Activated gamma-delta T cell treated with anti-CD3 and anti-CD28 coated beads, Interleukin-2, amount 50 U/mL, for 16 hours (primary cell): ENCODE measurements around the gene SUSD5.
"Not testable (repeated sequence)": the region's sequence is repeated elsewhere in the genome, so short reads cannot be mapped to it uniquely, and the experiment has no call there.

ENCODE experiments used
- DNase-seq: peaks from one replicate; pipeline ENCODE4 v3.0.0-alpha.2; 2020; ENCODE audit warnings: low read depth

SUSD5 gene

DNA sequence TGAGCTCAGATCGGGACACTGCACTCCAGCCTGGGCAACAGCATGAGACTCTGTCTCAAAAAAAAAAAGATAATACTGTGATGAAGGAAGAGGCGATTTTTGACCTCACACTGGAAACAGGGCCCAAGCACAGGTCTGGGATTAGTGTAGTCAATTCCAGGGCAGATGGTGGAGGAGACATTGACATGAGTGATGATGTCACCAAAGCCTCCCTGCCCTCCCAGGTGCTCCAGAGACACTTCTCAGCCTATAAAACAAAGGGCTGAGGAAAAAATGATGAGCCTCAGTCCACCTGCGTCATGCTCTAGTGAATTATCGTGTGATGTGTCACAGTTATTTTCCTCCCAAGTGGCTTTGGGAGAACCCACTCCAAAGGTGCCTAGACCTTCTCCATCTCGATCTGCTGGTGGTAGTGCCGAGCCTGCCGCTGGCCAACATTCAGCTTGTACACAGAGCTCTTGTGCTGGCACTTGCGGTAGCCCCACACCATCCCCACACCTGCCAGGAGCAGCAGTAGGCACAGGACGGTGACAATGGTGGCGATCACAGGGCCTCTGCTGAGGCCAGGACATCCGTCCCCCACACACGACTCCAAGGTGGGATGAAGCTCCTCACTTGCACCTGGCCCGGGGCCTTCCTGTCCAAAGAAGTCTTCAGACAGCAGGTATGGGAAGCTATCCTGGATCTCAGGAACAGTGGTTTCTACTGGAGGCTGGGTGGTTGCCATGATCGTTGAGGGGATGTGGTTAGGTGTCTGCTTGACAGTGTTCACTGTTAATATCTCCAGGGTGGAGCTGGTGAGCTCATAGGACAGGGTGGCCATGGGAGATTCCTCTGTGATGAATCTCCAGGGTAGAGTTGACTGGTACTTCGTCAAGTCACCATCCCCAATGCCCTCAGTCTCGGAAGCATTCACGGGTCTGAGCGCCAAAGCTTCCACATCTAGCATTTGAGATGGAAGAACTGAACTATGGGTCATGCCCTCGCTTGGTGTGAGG lies 65.9 kb downstream of the SUSD5 start:
- no peak for DNase-seq

DNA sequence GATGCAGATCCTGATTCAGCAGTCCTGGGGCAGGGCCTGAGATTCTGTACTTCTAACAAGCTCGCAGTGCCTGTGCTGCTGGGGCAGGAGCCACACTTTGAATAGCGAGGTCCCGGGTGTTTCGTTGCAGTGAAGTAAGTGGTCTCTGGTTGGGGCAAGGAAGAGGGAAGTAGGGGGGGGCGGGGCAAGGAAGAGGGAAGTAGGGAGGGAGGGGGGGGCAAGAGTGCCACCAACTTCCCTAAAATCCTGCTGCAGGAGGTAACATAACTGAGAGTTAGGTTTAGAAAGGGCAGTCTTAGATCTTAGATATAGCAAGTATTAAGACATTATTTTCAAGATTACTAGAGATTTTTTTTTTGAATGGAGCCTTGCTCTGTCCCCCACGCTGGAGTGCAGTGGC lies 69.3 kb downstream of the SUSD5 start:
- DNase-seq, result no peak

DNA sequence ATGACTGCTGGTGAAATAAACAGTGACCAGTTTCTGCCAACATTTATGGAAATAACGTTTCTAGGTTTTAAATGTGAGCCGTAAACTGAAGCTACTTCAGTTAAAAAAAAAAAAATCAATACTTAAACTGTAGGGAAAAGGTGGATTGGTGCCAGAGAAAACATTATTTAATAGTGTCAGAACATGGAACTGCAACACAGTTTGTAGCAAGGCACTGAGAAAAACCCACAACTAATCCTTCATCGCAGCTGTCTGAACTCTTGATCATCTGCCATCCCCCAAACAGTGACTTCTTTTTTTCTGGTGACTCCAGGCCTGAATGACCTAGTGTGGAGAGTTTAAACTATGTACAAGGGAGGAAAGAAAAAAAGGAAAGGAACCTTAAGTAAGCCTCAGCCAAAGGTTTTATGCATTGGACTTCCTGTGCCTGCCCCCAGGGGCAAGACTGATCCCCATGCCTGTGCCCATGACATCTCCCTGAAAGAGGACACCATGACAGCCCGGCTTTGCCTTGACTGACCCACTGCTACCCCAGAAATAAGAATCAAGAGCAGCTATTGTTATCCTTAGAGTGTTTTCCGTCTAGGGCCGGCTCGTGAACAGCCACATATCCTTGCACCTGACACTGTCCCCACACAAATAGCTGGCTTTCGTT lies 71.7 kb downstream of the SUSD5 start:
- DNase-seq, result no peak

DNA sequence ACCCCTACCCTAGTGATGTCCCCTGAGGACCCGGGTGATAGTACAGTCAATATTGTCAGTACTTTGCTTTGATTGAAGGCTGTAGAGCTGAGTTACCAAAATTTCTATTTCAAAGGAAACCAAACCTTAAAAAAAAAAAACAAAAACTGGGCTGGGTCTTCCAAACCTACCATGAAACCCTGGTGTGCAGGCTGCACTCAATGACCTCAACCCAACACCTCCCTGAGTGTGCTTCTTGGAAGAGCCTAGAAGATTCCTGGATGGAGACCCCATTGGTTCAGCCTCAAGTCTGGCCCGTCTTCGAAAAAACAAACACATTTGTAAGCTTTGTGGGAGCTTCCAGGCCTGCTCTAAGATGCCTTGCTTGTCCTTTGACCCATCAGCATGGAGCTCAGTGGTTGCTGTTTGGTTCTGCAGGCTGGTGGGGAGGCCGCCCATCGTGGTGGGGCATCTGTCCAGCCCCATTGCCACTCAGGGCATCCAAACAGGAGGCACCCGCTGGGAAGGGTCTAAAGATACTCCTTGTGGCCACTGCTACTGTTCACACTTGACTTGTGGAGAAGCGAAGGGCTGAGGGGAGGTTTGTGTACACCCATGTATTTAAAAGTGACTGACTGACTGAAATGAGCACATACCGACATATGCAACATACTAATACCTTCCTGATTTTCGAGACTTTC lies 72.6 kb downstream of the SUSD5 start:
- DNase-seq, result no peak

DNA sequence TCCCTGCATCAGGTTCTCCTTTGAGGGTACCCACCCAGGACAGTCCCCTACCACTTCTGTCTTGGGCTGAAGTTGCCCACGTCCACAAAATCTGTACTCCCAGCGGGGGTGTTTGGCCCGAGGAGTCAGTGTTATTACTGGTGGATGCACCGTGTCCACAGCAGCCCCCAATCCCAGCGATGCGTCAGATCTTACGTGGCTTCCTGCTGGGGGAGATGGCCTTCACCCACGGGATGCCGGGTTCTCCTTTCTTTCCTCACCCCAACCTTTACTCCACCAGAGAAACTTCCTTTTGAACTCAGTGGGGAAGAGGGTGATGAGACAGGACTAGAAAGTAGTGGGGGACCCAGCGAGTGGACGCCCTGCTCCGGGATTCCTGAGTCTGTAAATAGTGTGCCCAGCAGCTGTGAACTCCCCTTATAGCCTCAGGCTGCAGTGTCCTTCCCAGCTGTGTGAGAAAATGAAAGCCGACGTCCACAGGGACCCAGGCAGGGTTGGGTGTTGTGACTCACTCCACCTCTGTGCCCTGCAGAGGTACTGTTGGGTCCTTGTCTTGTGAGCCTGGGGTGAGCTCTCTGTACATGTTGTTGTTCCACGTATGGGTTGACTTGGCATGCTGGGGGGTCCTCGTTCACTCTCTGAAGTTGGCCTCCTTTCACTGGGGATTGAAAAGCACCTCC lies 73.2 kb downstream of the SUSD5 start:
- no peak for DNase-seq

DNA sequence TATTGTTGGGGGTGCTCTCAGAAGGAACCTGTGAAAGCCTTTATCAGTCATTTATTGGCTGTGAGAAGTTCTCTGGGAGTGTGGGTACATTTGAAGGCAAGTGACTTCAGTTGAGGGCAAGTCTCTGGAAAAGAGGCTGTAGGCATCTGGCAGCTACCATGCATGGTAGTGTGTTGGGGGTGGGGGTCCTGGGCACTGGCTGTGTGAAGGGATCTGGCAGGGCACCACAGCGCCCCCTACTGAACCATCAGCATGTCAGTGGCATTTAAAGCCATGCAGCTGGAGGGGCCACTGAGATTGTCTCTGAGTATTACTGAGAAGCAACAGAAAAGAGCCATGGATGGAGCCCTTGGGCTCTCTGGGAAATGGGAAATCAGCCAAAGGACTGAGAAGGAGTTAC lies 74.2 kb downstream of the SUSD5 start:
- no peak for DNase-seq

DNA sequence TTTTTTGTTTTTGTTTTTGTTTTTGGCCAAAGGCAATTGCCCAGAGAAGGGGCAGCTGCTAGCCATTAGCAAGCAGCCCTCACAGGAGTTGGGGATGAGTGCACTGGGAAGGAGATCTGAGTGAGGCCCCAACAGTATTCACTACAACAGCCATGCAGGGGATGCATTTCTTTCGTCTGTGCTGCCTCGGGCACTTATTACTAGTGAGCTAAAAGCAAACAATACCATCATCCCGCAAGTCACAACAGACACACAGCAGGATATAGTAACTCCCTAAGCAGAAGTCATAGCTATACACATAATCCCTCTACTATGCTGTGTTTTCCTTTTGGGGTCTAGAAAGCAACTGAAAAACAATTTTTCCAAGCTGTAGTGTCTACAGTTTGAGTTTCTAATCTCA lies 77.6 kb downstream of the SUSD5 start:
- DNase-seq, result no peak

DNA sequence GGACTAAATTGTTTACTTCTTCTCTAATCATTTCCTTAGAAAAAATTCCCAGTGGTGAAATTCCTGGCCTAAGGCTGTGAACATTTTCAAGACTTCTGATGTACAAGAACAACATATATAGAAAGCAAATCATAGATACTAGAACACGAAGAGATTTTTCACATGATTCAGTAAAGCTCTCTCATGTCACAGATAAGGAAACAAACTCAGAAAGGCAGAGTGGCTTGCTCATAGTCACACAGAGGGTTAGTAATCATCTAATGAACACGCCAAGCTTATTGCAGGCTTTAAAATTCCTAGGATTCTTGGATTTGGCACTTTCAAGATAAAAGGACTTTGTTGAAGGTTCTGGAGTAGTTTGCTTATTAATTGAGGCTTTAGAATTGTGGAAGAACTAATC lies 78.6 kb downstream of the SUSD5 start:
- no peak for DNase-seq

DNA sequence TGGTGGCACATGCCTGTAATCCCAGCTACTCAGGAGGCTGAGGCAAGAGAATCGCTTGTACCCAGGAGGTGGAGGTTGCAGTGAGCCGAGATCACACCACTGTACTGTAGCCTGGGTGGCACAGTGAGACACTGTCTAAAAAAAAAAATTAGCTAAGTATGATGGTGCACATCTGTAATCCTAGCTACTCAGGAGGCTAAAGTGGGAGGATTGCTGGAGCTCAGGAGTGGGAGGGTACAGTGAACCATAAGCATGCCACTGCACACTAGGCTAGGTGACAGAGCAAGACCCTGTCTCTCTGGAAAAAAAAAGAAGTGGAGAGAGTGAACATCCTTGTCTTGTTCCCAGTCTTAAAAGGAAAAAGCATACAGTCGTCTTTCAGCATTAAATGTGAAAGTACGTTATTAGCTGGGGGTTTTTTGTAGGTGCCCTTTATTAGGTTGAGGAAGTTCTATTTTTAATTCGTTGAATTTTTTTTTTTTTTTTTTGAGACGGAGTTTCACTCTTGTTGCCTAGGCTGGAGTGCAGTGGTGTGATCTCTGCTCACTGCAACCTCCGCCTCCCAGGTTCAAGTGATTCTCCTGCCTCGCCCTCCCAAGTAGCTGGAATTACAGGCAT lies 79.5 kb downstream of the SUSD5 start:
- not testable (repeated sequence) for DNase-seq

DNA sequence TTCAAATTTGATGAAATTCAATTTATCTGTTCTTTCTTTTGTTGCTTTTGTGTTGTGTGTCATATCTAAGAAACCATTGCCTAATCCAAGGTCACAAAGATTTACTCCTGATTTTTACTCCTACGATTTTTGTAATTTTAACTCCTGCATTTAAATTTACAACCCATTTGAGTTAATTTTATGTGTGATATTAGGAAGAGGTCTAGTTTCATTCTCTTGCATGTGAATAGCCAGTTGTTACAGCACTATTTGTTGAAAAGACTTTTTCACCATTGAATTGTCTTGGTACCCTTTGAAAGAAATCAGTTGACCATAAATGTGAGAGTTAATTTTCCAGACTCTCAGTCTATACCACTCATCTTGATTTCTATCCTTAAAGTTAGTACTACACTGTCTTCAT lies 80.9 kb downstream of the SUSD5 start:
- no peak for DNase-seq

DNA sequence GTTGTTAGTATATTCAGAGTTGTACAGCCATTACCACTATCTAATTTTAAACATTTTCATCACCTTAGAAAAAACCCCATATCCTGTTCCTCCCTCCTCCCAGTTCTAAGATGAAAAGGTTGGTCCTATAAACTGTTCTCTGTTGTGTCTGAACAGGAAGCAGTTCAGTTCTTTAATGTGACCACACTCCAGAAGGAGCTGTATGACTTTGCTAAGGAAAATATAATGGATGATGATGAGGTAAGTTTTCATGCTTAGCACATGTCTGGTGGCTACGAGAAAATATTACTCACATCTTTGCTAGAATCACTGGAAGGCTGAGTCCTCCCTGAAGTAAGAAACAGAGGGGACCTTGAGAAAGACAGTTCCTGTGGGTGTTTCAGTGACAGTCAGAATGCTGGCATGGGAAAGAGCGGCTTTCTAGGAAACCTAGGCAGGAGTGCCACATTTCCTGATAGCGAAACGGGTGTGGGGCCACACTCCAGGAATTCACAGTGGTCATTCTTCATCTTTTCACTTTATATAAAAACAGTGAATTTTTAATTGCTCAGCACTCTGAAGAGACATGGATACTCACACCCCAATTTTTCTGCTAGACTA lies 84.5 kb downstream of the SUSD5 start:
- no peak for DNase-seq

DNA sequence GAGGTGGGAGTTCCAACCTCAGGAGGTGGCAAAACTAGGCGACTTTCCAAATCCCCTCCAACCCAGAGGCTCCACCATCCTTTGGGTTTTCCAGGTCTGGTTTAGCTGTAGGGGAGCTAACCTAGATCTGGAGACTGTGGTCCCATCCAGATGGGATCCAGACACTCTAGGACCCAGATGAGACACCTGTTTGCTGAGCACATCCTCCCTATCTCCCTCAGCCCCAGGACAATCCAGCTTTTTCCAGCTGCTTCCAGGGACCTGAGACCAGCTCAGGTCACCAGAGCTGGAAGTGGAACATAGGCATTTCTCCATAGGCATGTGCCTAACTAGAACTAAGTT lies 86.6 kb downstream of the SUSD5 start:
- DNase-seq, result no peak

DNA sequence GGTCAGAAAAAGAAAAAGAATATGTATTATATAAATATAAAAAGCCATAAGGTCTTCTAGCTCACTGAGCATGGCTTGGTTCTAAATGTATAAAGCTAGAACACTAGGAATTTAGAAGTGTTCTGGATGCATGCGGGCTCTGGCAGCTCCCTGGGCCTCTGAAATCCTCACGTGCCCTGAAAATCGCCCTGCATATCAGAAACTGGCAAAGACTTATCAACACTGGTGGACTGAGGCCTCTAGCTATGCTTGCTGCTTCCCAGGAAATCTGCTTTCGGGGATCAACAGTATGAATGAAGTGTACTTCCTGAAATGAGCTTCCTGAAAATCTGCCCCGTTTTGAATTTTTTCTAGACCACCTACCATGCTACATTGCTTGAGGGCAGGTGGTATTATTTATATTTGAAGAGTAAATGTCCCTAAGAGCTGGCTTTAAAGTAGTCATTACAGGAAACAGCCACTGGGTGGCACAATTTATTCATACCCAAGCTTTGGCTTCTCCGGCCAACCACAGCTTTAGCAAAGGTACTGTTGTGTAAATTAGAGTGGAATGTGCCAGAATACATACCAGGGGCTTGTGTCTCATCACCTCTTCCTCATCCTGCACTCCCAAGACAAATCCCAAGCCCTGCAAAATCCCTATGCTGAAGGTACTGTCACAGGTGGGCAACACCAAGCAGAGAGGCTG lies 87.1 kb downstream of the SUSD5 start:
- DNase-seq, result no peak

DNA sequence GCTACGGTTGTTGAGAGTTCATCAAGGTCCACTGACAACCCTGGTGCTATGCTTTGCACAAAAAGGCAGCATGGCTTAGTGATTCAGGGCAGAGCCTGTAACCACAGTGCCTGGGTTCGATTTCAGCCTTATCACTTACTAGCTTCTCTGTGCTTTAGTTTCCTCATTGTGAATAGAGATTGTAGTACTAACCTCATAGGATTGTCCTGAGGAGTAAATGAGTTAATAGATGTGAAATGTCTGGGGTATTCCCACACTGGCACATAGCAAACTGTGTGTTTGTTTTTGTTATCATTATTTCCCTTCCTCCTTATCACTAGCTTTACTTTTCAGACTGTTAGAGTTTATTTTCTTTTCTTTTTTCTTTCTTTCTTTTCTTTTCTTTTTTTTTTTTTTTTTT lies 88.5 kb downstream of the SUSD5 start:
- DNase-seq, result no peak

DNA sequence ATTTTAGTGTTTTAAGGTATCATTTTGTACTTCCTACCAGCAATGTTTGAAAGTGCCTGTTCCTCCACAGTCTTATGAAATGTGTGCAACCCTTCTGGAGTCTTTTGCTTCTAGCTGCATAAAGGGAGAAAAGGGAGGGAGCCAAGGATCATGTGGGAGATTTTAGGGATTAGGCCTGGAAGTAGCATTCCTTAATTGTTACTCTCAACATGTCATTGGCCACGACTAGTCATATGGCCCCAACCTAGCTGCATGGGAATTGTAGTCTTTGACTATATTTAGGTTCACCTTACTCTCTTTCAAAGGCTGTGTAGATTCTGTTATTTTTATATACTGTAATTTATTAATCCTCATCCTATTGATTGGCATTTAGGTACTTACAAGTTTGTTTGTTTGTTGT lies 89.9 kb downstream of the SUSD5 start:
- no peak for DNase-seq

DNA sequence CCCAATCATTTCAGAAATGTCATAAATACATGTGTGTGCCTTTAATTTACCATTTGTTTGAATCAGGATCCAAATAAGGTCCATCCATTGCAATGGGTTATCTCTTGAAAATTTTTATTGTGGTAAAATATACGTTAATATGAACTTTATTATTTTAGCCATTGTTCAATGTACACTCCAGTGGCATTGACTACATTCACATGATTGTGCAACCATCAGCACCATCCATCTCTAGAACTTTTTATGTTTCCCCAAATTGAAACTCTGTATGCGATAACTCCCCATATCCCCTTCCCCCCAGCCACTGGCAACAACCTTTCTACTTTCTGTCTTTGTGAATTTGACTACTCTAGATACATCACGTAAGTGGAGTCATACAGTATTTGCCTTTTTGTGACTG lies 92.8 kb downstream of the SUSD5 start:
- no peak for DNase-seq

DNA sequence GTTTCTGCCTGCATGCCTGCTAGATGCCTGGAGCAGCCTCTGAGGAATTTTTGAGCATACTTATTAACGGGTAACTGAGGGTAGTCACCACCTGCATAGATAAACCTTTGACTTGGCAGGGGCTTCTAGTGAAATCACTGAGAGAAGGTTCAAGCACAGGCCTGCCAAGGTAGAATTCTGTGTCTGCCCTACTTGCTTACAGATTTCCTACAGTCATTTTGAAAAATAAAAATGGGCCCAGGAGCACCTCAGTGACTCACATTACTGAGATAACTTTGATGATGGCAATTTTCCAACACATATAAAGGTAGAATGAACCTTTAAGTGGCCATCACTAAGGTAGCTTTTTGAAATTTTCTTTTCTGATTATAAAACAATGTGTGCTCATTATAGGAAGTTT lies 94.0 kb downstream of the SUSD5 start:
- no peak for DNase-seq

DNA sequence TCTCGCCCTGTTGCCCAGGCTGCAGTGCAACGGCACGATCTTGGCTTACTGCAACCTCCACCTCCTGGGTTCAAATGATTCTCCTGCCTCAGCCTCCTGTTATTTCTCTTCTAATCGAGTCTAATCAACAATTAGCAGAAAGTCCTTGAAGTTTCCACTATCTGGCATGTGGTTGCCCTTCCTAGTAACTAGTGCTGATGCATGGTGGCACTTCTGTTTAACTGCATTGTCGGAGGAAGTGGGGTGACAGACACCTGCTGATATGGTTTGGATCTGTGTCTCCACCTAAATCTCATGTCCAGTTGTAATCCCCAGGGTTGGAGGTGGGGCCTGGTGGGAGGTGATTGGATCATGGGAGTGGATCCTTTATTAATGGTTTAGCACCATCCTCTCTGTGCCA lies 95.6 kb downstream of the SUSD5 start:
- no peak for DNase-seq

DNA sequence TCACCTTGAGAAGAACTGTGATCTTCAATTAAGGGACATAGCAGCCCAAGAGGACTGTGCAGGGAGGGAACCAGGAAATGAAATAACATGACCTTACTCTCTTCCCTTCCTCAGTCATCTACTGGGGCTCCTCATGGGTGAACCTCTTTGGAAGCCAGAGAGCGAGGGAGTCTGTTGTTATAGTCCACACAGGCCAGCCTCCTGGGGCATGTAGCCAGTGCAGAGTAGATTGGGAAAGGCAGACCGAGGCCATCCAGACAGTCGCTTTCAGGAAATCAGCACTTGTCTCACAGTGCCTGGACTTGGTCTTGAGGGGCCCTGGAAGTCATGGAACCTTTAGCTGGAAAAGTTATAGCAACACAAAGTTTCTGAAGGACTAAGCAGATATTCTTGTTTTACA lies 98.7 kb downstream of the SUSD5 start:
- no peak for DNase-seq

DNA sequence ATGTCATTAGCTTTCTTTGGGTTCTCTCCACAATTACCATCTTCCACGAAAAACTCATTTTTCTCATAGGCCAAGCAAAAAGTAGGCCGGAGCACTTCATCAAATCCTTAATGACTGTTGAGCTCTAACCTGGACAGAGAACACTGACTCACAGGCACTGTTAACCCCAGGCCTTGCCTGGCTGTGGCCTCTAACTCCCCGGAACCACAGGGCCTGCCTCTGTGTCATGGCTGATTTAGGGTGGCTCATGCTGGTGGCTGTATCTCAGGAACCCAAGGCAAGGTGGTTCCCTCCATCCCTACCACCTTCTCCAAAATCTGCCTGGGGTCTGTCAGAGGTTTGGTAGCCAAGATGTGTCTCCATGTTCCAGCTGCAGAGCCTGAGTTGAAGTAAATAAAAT lies 101.1 kb downstream of the SUSD5 start:
- DNase-seq, result no peak
